CD1c-positive myeloid dendritic cell (primary cell): Measurements from ENCODE around the gene ADCY3.

Experiments
- DNase-seq: peaks from one replicate; pipeline ENCODE4 v3.0.0-alpha.2; 2016; ENCODE audit errors: extremely low spot score

ADCY3 gene

GRCh38 chr2:24926220-24926601 is 6.2 kb upstream of the ADCY3 start:
- DNase-seq: no peak

- no peak for DNase-seq
These were observed 5.8 kb upstream of the ADCY3 start for GRCh38 chr2:24925815-24926214.

GRCh38 chr2:24924732-24925131 is 4.7 kb upstream of the ADCY3 start:
- no peak for DNase-seq

- no peak for DNase-seq
These were observed 4.2 kb upstream of the ADCY3 start for GRCh38 chr2:24924266-24924665.

GRCh38 chr2:24923106-24923505 is 3.1 kb upstream of the ADCY3 start:
- DNase-seq: no peak

GRCh38 chr2:24922556-24922955 is 2.5 kb upstream of the ADCY3 start:
- no peak for DNase-seq

- DNase-seq: peak; percentile 6
These were observed 888 bp upstream of the ADCY3 start for GRCh38 chr2:24920809-24921441.

- peak; percentile 66 for DNase-seq
These were observed 435 bp downstream of the ADCY3 start for GRCh38 chr2:24919506-24920097.

- no peak for DNase-seq
These were observed 966 bp downstream of the ADCY3 start for GRCh38 chr2:24919037-24919505.

- no peak for DNase-seq
These were observed 1.6 kb downstream of the ADCY3 start for GRCh38 chr2:24918326-24919036.

- no peak for DNase-seq
These were observed 2.2 kb downstream of the ADCY3 start for GRCh38 chr2:24917731-24918325.

GRCh38 chr2:24917086-24917485 is 3.0 kb downstream of the ADCY3 start:
- DNase-seq: peak; percentile 59

GRCh38 chr2:24915796-24916195 is 4.2 kb downstream of the ADCY3 start:
- no peak for DNase-seq

GRCh38 chr2:24915175-24915574 is 4.9 kb downstream of the ADCY3 start:
- no peak for DNase-seq

GRCh38 chr2:24914713-24915112 is 5.3 kb downstream of the ADCY3 start:
- no peak for DNase-seq

GRCh38 chr2:24913911-24914310 is 6.1 kb downstream of the ADCY3 start:
- no peak for DNase-seq

- no peak for DNase-seq
These were observed 7.1 kb downstream of the ADCY3 start for GRCh38 chr2:24912986-24913385.

- DNase-seq: no peak
These were observed 7.5 kb downstream of the ADCY3 start for GRCh38 chr2:24912523-24912922.

- no peak for DNase-seq
These were observed 9.8 kb downstream of the ADCY3 start for GRCh38 chr2:24910245-24910644.

- no peak for DNase-seq
These were observed 10.4 kb downstream of the ADCY3 start for GRCh38 chr2:24909555-24910177.

GRCh38 chr2:24908461-24908901 is 11.6 kb downstream of the ADCY3 start:
- no peak for DNase-seq

GRCh38 chr2:24907116-24907515 is 12.9 kb downstream of the ADCY3 start:
- no peak for DNase-seq
